Measurements from ENCODE around the gene RAPGEF1.

GRCh38 chr9:131590907-131591844, 148.7 kb downstream of the RAPGEF1 start:
- TF ChIP-seq, protein P1, sequence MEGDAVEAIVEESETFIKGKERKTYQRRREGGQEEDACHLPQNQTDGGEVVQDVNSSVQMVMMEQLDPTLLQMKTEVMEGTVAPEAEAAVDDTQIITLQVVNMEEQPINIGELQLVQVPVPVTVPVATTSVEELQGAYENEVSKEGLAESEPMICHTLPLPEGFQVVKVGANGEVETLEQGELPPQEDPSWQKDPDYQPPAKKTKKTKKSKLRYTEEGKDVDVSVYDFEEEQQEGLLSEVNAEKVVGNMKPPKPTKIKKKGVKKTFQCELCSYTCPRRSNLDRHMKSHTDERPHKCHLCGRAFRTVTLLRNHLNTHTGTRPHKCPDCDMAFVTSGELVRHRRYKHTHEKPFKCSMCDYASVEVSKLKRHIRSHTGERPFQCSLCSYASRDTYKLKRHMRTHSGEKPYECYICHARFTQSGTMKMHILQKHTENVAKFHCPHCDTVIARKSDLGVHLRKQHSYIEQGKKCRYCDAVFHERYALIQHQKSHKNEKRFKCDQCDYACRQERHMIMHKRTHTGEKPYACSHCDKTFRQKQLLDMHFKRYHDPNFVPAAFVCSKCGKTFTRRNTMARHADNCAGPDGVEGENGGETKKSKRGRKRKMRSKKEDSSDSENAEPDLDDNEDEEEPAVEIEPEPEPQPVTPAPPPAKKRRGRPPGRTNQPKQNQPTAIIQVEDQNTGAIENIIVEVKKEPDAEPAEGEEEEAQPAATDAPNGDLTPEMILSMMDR (IDR thresholded peaks at IDR 0.05) = peak; percentile 77
- TF ChIP-seq EZH2phosphoT487 (IDR thresholded peaks at IDR 0.05) = no peak
